Ishikawa (cell line): ENCODE data around the gene PDZD8.

Experiments
- CEBPB ChIP-seq: IDR thresholded peaks from 2 replicates; pipeline ENCODE4 v1.6.1; 2012
- CREB1 ChIP-seq: IDR thresholded peaks from 2 replicates; pipeline ENCODE4 v1.6.1; 2012; ENCODE audit warnings: low read depth
- EGR1 ChIP-seq: IDR thresholded peaks from 2 replicates; pipeline ENCODE4 v1.6.1; 2012
- EP300 ChIP-seq: IDR thresholded peaks from 2 replicates; pipeline ENCODE4 v1.6.1; 2012; ENCODE audit warnings: borderline replicate concordance
- FOXM1 ChIP-seq: IDR thresholded peaks from 2 replicates; pipeline ENCODE4 v1.6.1; 2012; ENCODE audit warnings: low read depth, borderline replicate concordance
- NFIC ChIP-seq: IDR thresholded peaks from 2 replicates; pipeline ENCODE4 v1.6.1; 2012
- TAF1 ChIP-seq: IDR thresholded peaks from 2 replicates; pipeline ENCODE4 v1.6.1; 2012; ENCODE audit warnings: low read depth, mild to moderate bottlenecking
- TCF12 ChIP-seq: IDR thresholded peaks from 2 replicates; pipeline ENCODE4 v1.6.1; 2012; ENCODE audit warnings: low read depth
- YY1 ChIP-seq: IDR thresholded peaks from 2 replicates; pipeline ENCODE4 v1.6.1; 2012; ENCODE audit warnings: low read depth
- ZBTB7A ChIP-seq: IDR thresholded peaks from 2 replicates; pipeline ENCODE4 v1.6.1; 2012; ENCODE audit warnings: low read depth
- TF ChIP-seq, protein P1 (sequence below): IDR thresholded peaks from 2 replicates; pipeline ENCODE4 v1.6.1; 2012
- TF ChIP-seq, protein P2 (sequence below): IDR thresholded peaks from 2 replicates; pipeline ENCODE4 v1.6.1; 2012; ENCODE audit warnings: low read depth, mild to moderate bottlenecking
- TF ChIP-seq, protein P3 (sequence below): IDR thresholded peaks from 2 replicates; pipeline ENCODE4 v1.6.1; 2012

The PDZD8 gene

DNA sequence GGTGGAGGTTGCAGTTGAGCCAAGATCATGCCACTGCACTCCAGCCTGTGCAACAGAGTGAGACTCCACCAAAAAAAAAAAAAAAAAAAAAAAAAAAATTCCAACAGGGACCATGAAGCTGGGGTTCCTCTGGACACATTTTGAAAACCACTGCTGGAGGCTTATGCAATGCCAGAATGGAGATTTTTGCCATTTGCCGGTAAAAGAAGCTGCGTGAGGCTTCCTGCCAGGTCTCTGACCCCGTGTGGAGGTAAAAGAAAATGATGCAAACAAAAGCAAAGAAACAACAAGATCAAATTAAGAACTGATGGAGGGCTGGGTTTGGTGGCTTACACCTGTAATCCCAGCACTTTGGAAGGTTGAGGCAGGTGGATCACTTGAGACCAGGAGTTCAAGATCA is 30.5 kb upstream of the PDZD8 start:
- TF ChIP-seq NFIC (no peak), EGR1 (no peak), CEBPB (no peak), EP300 (no peak), CREB1 (no peak), ZBTB7A (no peak), TAF1 (no peak), FOXM1 (no peak)
- TF ChIP-seq, protein P1, sequence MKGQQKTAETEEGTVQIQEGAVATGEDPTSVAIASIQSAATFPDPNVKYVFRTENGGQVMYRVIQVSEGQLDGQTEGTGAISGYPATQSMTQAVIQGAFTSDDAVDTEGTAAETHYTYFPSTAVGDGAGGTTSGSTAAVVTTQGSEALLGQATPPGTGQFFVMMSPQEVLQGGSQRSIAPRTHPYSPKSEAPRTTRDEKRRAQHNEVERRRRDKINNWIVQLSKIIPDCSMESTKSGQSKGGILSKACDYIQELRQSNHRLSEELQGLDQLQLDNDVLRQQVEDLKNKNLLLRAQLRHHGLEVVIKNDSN: no peak
- TF ChIP-seq, protein P2, sequence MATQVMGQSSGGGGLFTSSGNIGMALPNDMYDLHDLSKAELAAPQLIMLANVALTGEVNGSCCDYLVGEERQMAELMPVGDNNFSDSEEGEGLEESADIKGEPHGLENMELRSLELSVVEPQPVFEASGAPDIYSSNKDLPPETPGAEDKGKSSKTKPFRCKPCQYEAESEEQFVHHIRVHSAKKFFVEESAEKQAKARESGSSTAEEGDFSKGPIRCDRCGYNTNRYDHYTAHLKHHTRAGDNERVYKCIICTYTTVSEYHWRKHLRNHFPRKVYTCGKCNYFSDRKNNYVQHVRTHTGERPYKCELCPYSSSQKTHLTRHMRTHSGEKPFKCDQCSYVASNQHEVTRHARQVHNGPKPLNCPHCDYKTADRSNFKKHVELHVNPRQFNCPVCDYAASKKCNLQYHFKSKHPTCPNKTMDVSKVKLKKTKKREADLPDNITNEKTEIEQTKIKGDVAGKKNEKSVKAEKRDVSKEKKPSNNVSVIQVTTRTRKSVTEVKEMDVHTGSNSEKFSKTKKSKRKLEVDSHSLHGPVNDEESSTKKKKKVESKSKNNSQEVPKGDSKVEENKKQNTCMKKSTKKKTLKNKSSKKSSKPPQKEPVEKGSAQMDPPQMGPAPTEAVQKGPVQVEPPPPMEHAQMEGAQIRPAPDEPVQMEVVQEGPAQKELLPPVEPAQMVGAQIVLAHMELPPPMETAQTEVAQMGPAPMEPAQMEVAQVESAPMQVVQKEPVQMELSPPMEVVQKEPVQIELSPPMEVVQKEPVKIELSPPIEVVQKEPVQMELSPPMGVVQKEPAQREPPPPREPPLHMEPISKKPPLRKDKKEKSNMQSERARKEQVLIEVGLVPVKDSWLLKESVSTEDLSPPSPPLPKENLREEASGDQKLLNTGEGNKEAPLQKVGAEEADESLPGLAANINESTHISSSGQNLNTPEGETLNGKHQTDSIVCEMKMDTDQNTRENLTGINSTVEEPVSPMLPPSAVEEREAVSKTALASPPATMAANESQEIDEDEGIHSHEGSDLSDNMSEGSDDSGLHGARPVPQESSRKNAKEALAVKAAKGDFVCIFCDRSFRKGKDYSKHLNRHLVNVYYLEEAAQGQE: no peak
- TF ChIP-seq, protein P3, sequence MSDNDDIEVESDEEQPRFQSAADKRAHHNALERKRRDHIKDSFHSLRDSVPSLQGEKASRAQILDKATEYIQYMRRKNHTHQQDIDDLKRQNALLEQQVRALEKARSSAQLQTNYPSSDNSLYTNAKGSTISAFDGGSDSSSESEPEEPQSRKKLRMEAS: no peak

DNA sequence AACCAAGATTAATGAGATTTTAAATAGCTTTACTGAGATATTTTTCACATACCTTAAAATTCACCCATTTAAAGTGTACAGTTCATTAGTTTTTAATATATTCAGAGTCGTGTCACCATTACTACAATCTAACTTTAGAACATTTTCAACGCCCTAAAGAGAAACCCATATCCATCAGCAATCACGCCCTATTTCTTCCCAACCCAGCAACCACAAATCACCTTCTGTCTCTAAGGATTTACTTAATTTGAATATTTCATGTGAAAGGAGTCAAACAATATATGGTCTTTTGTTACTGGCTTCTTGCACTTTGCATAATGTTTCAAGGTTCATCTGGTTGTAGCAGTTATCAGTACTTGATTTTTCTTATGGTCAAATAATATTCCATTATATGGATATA is 25.1 kb upstream of the PDZD8 start:
- TF ChIP-seq, protein P1: no peak
- TF ChIP-seq NFIC (no peak), YY1 (no peak), CEBPB (no peak), ZBTB7A (no peak), EGR1 (no peak), CREB1 (no peak)
- TF ChIP-seq, protein P2: no peak

DNA sequence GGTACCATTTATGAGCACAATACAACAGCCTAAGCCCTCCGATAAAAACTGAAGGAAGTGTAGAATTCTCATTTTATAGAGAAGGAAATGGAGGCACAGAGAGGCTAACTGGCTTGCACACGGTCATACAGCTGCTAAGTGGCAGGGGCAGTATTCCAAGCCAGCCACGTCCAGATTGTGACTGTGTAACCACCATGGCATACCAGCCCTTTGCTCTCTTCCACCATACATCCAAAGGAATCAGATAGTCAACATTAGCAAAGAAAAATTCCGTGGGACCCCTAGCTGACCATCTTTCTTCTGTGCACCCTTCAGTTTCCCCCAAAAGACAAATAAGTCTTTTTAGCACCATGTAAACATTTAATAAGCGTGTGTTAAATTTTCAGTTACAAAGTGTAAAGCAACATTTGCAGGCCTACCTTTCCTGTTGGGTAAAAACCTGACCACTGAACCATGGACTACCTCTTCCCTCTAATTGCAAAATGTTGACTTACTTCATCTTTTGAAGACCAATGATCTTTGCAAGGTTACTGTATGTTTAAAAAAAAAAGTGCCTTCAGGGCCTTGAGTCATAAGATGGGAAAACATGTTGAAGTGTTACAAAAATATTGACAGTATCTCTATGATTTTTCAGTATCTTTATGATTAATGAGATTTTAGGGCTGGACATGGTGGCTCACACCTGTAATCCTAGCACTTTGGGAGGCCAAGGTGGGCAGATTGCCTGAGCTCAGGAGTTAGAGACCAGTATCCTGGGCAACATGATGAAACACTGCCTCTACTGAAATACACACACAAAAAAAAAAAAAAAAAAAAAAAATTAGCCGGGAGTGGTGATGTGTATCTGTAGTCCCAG is 24.3 kb upstream of the PDZD8 start:
- TF ChIP-seq, protein P2: no peak
- TF ChIP-seq FOXM1 (no peak), CREB1 (no peak)

DNA sequence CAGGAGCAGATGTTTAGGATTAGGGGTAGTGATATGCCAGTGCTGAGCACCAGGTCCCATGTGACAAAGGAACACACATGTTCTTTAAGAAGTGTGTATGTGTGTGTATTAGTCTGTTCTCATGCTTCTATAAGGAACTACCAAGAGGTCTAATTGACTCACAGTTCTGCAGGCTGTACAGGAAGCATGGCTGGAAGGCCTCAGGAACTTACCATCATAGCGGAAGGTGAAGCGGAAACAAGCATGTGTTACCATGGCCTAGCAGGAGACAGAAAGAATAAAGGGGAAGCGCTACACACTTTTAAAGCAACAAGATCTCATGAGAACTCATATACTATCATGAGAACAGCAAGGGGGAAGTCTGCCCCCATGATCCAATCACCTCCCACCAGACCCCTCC is 22.8 kb upstream of the PDZD8 start:
- TF ChIP-seq TAF1 (no peak), CREB1 (no peak), ZBTB7A (no peak), YY1 (no peak), FOXM1 (no peak), EP300 (no peak), CEBPB (no peak)

DNA sequence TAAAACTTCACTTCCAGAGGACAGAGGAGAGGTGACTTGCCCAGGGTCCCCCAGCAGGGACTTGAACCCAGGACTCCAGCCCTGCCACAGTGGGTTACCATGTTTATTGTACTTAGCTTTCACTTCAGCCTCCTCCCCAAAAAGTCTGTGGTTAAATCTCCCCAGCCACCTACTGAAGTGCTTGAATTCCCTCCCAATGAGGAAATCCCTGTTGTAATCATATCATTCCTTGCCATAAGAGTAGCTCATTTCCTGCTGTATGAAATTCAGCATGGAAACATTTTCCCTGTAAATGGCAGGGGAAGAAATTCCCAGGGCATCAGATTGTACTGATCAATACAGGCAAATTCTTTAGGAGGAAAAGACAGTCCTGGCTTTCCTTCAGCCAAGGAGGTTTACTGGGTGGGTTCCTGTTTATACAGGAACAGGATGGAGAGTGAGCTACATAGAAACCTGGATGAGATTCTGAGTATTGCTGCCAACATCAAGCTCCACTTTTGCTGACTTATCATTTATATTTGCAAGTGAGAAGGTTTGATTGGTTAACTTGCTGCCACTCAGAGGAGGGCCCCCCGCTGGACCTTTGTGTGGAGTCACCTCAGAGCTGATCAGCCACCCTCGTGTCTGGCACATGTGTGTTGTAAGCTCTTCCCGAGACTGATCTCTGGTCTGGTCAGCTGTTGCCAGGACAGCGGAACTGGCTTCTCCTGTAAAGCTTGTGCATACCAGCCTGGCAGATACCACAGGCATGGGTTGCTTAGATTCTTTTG is 16.4 kb upstream of the PDZD8 start:
- TF ChIP-seq TCF12 (no peak), CREB1 (no peak), EP300 (no peak), EGR1 (no peak), NFIC (no peak)
- TF ChIP-seq, protein P1: no peak
- TF ChIP-seq, protein P2: no peak
